ENCODE results near the gene EHMT1. TPM values are rescaled to one million over a fixed set of nuclear protein-coding genes. Genes with fewer than 3 reads are reported as not detected.

The EHMT1 gene
- total RNA-seq, 1 experiment from 2014 or later: 63.9 TPM

- Histone ChIP-seq H3K4me1 (ENCODE audit: control insufficient read depth, insufficient read depth, low read length) (peaks cover 3% of the 10 kb centered on the region; the same call in 1 of the 2 replicates), H3K36me3 (ENCODE audit: control insufficient read depth, insufficient read depth, low read length) (no peaks in the 10 kb centered on the region; the same call in 1 of the 2 replicates), H3K27ac (ENCODE audit: low read length) (no peak overlapping the region), H3K9me3 (ENCODE audit: control insufficient read depth, insufficient read depth, low read depth, low read length) (no peaks in the 10 kb centered on the region), H3K27me3 (ENCODE audit: control insufficient read depth, insufficient read depth, low read length) (no peaks in the 10 kb centered on the region), H3K4me3 (ENCODE audit: low read depth in 2 of 2, low read length in 2 of 2) (no peak overlapping the region)
- BruUV-seq (replicated peaks): no TSS peak
- ChIA-PET CTCF (no interaction called here), POLR2A (no interaction called here)
- no peak for DNase-seq (ENCODE audit: low read depth, low spot score)
- no peak for TF ChIP-seq CTCF (IDR thresholded peaks at IDR 0.05)
- TF ChIP-seq TCF7L2 (IDR thresholded peaks at IDR 0.05; ENCODE audit: low read depth, low read length): no peak
- TF ChIP-seq SIN3A (IDR thresholded peaks at IDR 0.05; ENCODE audit: borderline replicate concordance, insufficient read depth, low read depth, low read length): no peak
- TF ChIP-seq POLR2AphosphoS5 (IDR thresholded peaks at IDR 0.05; ENCODE audit: low read depth, low read length): no peak
- TF ChIP-seq REST (IDR thresholded peaks at IDR 0.05; ENCODE audit: insufficient read depth in 1 of 2, low read depth in 2 of 2, low read length in 1 of 2): no peak
- ATAC-seq: no peak
- intact Hi-C loops (cut with micrococcal nuclease; ENCODE audit: unreplicated experiment) (no loop called here), in situ Hi-C loops (cut with HindIII; ENCODE audit: low pct_unique_long_range_greater_than_20kb, low sequenced_read_pairs) (no loop called here)
These were observed 32.0 kb upstream of the EHMT1 start for GRCh38 chr9:137586854-137587253.

- intact Hi-C loops (cut with micrococcal nuclease; ENCODE audit: unreplicated experiment) (no loop called here), in situ Hi-C loops (cut with HindIII; ENCODE audit: low pct_unique_long_range_greater_than_20kb, low sequenced_read_pairs) (no loop called here)
- Histone ChIP-seq H3K36me3 (ENCODE audit: control insufficient read depth, insufficient read depth, low read length) (no peaks in the 10 kb centered on the region; the same call in 1 of the 2 replicates), H3K27ac (ENCODE audit: low read length) (no peak overlapping the region), H3K4me3 (ENCODE audit: low read depth in 2 of 2, low read length in 2 of 2) (no peak overlapping the region), H3K4me1 (ENCODE audit: control insufficient read depth, insufficient read depth, low read length) (peaks cover 3% of the 10 kb centered on the region; the same call in 1 of the 2 replicates), H3K27me3 (ENCODE audit: control insufficient read depth, insufficient read depth, low read length) (no peaks in the 10 kb centered on the region), H3K9me3 (ENCODE audit: control insufficient read depth, insufficient read depth, low read depth, low read length) (no peaks in the 10 kb centered on the region)
- CTCF ChIA-PET: interaction anchor here (0.6 kb wide), 1 partner anchor 9 kb away, joined by 6 read pairs; no protein-coding TSS in a partner anchor
- ATAC-seq (no peak), DNase-seq (ENCODE audit: low read depth, low spot score) (no peak)
- POLR2A ChIA-PET: no interaction called here
- no peak for TF ChIP-seq REST (IDR thresholded peaks at IDR 0.05; ENCODE audit: insufficient read depth in 1 of 2, low read depth in 2 of 2, low read length in 1 of 2)
- TF ChIP-seq POLR2AphosphoS5 (IDR thresholded peaks at IDR 0.05; ENCODE audit: low read depth, low read length): no peak
- TF ChIP-seq SIN3A (IDR thresholded peaks at IDR 0.05; ENCODE audit: borderline replicate concordance, insufficient read depth, low read depth, low read length): no peak
- TF ChIP-seq CTCF (IDR thresholded peaks at IDR 0.05): no peak
- no peak for TF ChIP-seq TCF7L2 (IDR thresholded peaks at IDR 0.05; ENCODE audit: low read depth, low read length)
- no TSS peak for BruUV-seq (replicated peaks)
These were observed 30.5 kb upstream of the EHMT1 start for GRCh38 chr9:137588311-137588710.

Data from Panc1 (cell line).